GM18502 (cell line): ENCODE data around the gene BBS12.

Source experiments
- ATAC-seq: cut with Tn5 transposase; IDR thresholded peaks from one replicate; pipeline ENCODE4 v1.9.1; 2021; ENCODE audit warnings: mild to moderate bottlenecking; ENCODE audit not compliant: unreplicated experiment, poor library complexity

The BBS12 gene

DNA sequence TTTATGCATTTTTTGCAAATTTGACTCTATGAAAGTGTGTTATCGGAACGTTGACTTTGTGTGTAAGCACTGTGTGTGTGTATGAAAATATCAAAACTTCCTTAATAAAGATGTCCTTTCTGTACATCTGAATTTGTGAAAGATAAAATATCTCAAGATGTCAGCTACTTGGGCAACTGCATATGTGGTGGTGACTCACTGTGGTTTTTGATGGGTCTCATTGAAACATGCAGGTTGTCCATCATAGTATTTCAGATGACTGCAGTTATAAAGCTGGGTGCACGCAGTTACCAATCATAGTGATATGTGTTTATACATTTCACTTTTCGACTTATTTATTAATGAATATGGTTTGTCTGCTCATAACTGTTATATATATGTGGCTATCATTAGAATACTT, 19.7 kb upstream of the BBS12 start:
- no peak for ATAC-seq

DNA sequence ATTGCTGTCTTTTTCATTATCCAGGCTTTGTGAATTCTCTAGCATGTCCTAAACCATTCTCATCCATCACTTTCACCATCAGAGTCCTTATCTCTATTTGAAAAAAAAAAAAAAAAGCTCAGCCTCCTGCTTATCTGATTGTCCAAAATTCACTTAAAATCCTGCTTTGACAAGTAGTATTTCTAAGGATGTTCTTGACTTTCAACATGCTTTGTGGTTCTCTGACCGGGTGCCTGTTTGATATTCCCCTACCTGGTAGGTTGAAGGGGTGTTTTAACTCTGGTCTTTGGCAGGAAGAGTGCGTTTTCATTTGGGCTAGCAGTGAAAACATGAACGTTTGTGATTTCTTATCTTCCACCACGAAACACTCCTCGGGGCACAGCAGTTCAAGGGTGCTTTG, 17.3 kb upstream of the BBS12 start:
- no peak for ATAC-seq

DNA sequence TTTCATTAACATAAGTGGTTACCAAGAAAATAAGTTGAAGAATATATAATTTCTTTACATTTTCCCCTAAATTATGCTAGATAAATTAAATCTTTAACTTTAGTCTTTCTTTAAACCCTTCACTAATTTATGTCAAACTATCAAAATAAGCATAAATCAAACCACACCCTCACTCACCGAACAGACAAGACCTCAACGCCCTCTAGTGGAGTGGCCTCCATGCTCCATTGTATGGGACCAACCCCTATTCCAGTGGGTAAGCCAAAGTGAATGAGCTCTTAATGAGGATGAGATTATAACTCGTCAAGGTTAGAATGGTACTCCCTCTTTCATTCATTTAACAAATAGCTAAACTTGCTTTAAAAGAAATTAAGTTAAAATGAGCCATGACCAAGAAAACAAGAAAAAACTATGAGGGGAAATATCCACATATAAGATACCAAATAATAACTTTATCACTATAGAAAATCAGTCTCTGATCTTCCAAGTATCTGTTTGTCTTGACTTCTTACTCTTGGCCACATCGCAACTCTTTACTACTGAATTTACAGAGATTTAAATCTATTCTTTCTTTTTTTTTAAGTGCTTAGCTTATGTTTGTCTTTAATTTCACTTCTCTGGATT, 15.6 kb upstream of the BBS12 start:
- ATAC-seq, result peak; percentile 85

DNA sequence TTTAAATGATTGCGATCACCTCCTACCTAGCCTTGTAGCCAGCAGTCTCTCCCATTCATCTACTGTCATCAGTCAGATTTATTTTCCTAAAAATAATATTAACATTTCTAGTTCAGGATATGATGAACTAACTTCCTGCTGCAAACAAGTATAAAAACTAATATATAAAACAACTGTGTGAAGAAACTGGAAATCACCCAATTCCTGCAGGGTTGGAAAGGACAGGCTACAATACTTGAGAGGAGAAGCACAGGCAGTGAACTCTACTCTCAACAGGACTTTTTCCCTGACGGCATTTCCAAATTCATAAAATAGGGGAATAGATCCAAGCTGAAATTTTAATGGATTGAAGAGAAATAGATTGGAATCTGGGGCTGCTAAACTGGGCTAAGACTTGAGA, 14.2 kb upstream of the BBS12 start:
- no peak for ATAC-seq

DNA sequence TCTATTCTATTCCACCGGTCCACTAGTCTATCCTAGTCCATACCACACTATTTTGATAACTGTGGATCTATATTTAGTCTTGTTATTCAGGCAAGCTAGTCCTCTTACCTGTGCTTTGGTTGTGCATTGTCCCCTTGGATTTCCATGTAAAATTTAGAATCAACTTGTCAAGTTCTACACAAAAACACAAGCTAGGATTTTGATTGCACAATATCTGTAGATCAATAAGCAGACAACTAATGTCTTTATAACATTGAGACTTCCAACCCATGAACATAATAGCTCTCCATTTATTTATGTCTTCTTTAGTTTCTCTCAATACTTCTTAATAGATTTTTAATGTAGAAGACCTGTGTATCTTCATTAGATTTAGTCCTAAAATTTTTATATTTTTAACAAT, 10.2 kb upstream of the BBS12 start:
- no peak for ATAC-seq

DNA sequence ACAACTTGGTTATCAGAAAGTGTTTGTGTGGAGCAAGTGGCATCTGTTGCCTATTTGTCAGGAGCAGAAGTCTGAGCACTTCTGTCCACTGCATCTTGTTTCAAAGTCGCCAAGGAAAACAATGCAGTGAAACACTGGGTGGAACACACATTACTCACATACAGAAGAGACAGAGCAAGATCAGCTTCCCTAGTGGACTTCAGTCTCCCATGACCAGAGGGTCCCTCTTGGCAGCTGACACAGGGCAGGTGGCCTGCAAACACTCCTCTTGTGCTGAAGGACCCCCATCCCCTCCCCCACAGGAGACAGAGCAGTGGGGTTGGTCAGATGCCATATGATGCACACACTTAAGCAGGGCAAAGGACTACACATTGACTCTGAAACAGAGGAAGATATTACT, 3.6 kb upstream of the BBS12 start:
- ATAC-seq, result no peak

DNA sequence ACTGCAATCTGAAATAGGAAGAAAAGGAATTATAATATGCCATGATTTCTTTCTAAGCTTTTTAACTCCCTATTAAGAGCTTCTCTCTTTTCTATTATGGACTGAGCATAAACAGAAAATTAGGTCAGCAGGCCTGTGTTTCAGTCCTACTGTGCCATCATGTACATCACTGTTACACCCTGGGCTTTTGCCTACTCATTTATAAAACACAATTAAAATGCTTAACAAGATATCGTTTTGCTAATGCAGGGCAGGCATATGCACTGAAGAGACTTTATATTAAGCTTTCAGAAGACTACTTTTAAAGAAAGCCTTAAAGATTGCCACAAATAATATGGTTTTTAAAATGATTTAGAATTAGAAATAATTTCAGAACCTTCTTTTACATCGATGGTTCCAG, 828 bp upstream of the BBS12 start:
- ATAC-seq, result no peak

DNA sequence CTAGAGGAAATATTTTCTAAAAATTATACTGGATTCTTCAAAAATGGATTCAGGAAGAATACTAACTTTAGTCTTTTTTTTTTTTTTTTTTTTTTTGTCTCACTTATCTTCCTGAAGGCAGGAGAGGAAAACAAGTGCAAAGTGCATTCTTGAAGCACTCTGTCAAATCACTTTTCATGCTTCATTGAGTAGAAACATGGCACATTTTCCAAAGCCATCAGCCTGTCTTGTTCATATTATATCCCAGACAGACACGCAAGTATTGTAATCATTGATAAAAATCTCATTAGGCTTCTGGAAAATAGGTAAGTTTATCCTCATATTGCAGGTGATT, 1.2 kb downstream of the BBS12 start:
- no peak for ATAC-seq

DNA sequence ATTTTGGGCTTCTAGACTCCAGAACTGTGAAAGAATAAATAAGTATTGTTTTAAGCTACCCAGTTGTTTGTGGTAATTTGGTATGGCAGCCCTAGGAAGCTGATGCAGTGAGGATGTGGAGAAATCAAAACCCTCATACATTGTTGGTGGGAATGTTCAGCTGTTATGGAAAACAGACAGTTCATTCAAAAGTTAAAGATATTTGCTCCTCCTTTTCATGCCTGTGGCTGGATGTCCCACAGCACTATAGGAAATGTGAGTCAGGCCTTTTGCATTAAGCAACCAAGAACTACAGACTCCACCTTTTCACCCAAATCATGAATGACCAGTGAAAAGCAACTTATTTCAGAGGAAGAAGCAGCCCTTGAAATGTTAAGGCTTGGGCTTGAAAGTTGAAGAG, 6.7 kb downstream of the BBS12 start:
- ATAC-seq, result no peak

DNA sequence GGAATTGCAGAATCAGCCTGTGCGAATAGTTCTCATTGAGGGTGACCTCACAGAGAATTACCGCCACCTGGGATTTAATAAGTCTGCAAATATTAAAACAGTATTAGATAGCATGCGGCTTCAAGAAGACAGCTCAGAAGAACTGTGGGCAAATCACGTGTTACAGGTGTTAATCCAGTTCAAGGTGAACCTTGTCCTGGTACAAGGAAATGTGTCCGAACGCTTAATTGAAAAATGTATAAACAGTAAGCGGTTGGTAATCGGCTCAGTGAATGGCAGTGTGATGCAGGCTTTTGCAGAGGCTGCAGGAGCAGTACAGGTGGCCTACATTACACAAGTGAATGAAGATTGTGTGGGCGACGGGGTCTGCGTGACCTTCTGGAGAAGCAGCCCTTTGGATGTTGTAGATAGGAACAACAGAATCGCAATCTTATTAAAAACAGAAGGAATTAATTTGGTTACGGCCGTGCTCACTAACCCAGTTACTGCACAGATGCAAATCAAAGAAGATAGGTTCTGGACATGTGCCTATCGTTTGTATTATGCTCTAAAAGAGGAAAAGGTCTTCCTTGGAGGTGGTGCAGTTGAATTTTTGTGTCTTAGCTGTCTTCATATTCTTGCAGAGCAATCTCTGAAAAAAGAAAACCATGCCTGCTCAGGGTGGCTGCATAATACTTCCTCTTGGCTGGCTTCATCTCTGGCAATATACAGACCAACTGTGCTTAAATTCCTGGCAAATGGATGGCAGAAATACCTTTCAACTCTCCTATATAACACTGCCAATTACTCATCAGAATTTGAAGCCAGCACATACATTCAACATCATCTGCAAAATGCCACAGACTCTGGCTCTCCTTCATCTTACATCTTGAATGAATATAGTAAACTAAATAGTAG, 10.7 kb downstream of the BBS12 start:
- no peak for ATAC-seq

DNA sequence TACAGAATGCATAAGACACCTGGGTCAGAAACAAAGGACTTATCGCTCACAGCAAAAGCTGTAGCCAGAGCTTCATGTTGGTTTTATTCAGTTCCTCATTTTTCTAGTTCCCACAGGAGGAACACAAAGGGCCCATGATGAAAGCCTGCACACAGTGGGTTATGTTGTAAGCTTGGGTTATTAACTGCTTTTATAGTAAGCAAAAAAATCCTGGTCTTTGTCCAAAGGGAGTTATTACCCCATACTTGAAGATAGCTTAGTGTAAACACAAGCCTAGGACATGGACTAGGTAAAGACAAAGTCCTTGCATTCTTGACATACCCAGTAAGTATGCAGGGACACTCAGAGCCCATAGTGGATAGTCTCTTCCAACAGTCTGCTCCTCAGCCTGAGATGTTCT, 11.7 kb downstream of the BBS12 start:
- ATAC-seq, result no peak

DNA sequence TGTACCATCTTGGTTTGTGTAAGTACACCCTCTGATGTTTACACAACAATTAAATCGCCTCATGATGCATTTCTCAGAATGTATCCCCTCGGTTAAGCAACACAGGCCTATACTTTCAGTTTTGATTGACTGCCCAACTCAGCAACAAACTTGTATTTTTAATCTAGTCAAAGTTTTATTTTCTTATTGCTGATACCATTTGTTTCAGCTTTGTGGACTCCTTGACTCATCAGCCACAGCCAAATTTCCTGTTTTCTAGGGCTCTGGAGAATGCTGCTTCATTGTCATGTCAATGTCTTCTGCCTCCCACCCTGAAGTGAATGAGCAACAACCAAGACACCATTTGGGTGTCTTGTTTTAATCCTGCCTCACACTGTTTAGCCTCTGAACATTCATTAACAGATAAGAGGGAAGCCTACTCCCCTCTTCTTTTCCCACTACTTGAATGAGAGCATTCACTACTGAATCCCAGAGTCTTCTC, 14.0 kb downstream of the BBS12 start:
- ATAC-seq, result no peak

DNA sequence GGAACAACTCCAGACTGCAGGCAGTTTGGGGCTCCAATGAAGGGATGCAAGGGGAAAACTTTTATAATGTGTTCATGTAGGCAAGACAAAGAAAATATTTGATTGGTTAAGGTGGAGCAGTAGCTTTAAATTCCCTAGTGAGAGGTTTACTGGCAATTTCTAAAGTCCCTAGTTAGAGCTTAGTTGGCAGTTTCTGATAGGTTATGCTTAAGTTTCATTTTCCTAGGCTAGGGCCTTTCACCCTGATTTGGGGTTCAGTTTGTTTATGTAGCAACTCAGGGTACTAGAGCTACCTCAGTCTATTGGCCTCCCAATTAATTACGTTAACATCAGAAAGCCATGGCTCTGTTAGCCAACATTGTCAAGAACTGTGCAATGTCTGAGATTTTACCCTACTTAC, 14.6 kb downstream of the BBS12 start:
- no peak for ATAC-seq

DNA sequence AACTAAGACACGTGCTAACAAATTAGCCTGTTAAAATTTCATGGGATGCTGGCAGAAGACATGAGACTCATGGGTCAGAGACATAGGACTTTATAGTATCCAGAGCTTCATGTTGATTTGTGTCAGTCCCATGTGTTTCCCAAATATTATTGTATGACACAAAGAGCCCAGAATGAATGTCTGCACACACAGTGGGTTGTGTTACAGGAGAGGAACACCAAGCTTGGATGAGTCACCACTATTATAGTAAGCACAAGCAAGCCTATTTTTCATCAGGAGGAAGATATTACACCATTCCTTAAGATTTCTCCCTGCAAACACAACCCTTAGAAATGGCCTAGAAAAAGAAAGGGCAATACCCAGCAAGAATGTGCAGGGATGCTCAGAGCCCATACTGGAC, 15.4 kb downstream of the BBS12 start:
- no peak for ATAC-seq

DNA sequence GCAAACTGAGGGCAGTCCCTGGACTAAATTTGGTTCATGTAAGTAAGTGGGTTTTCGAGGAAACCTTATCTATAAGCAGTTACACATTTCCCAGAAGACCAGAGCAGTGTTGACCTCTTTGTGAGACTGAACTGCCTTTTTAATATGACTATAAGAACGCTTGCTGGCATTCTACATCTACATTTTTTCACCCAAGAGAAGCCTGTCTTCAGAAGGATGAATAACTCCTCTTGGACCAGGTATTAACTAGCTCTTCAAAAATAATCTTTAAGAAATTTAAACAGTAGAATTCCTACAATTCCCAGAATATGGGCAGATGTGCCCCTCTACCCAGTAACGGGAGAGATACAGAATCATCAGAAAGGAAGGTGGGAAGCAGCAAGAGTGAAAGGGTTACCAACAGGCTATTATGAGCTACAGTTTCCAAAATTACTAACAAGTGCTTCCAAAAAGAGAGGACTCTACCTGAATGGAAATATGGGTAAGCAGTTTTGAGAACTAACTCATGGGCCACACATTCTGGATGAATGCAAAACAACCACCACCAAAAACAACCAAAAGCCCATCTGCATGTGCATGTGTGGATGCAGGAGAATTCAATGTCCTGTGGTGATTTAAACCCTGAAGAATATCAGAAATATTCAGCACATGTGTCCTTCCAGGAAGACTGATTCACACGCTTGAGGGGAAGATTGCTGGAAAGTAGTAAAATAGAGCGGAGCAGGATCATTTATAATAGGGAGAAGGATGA, 17.4 kb downstream of the BBS12 start:
- no peak for ATAC-seq

DNA sequence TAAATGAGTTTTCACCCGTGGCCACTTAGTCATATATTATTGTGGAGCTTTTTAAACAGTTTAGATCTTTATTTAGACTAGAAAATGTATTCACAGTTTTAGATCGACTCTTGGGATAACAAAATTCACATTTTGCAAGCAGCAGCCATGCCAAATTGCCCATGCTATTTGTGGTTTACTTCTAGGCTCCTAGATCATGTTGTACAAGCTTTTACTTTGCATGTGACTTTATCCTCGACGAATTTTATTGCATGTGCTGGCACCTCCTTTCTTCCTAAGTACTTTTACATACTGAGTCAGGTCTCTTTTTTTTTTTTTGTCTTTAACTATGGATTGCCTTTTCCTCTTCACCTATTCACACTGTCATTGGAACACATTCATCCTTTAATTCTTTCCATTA, 23.2 kb downstream of the BBS12 start:
- ATAC-seq, result no peak

DNA sequence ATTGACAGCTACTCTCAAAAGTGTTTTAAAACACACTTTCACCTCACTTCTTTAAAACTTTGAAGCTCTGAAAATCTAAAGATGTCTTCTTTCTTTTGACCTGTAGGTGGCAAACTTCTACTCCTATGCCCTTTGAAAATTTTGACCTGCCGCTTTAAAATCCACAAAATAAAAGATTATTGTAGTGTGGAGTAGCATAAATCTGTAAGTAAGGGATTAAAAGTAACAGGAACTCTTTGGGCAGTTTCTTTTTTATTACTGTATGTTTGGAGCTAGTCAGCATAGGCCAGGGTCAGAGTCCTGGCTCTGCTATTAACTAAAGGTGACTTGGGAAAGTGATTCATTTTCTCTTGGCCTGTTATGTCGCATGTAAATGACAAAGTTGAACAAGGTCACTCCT, 25.5 kb downstream of the BBS12 start:
- no peak for ATAC-seq

DNA sequence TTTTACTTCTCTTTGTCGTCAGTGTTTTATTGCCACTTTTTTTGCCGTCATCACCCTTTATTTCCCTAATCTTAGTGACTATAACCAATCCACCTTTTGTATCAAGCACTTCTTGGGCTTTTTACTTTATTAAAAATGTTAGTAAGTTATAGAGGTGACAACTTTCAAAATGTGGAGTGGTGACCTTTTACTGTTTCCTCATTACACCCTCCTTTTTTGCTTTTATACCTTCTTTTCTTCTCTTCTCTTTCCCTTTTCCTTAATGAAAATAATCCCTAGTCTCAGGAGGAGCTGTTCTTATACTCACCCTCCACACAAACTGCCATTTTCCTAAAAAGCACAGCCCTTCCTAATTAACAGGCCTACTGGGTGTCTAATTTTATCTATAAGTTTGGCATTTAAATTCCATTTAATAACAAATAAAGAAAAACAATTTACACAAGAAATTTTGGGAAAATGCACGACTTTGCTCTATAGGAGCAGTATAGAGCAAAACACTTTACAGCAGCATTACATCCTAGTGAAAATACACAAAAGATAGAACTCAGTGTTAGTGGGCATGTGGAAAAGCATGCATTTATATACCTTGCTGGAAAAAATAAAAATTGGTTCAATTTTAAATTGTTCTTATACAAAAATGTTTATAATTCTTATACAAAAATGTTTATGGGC, 27.3 kb downstream of the BBS12 start:
- no peak for ATAC-seq

DNA sequence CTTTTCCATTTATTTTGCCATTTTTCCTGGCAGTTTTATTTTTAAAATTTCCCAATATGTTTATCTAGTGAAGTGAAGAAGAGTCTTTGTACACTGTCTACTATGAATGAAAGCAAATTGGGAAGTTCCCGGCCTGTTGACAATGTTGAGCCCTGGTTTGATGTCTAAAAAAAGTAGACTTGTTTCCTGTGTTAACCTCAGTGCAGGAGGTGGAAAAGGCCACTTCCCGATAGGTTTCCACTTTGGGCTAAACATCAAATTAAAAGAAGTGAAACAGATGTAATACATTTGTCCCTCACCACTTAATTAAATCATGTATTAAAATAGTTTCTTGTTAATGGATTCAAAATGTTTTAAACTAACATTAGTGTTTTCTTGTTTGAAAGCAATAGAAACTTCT, 30.0 kb downstream of the BBS12 start:
- no peak for ATAC-seq

DNA sequence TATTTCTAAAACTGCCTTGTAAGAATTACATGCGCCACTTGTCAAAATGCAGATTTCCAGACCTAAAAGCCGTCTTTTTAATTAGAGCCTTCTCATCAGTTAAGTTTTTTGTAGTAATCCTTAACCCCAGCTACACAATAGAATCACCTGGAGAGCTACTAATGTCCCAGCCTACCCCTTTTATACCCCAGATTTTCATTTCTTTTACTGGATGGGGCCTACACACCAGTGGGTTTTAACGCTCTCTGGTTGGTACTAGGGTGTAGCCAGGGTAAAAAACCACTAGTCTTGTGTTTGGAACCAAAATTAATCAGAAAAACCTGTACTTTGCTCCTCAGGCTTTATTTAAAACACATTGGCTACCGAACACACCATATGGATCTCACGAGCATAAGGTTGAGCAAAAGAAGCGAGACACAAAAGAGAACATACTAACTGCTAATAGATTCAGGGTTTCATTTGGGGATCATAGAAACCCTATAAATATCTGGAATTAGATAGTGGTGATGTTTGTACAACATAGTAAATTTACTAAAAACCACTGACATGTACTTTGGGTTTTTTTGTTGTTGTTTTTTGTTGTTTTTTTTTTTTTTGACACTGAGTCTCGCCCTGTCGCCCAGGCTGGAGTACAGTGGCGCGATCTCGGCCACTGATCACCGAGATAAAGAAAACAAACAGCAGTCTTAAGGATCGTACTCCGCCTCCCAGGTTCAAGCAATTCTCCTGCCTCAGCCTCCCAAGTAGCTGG, 30.6 kb downstream of the BBS12 start:
- ATAC-seq, result no peak
